Sigmoid colon (tissue), 7 donors: ENCODE measurements around the gene GPR15. TPM values are rescaled to one million over a fixed set of nuclear protein-coding genes. Genes with fewer than 3 reads are reported as not detected.

Source experiments
- DNase-seq: peaks from one replicate; pipeline ENCODE4 v3.0.0-alpha.2; 2019
- H3K27ac ChIP-seq, 4 donors: fragments of 200-600 bp; sonication (generic); one replicate each; pipeline ENCODE4 v1.5.1; 2016 to 2019; ENCODE audit warnings: mild to moderate bottlenecking in 1 of 4
- H3K27me3 ChIP-seq, 3 donors: fragments of 200-600 bp; sonication (generic); one replicate each; pipeline ENCODE4 v1.5.1; 2019; ENCODE audit warnings: mild to moderate bottlenecking in 1 of 3
- H3K36me3 ChIP-seq, 4 donors: fragments of 200-600 bp; sonication (generic); one replicate each; pipeline ENCODE4 v1.5.1; 2016 to 2019
- H3K4me1 ChIP-seq, 4 donors: fragments of 200-600 bp; sonication (generic); one replicate each; pipeline ENCODE4 v1.5.1; 2017 to 2019
- H3K4me3 ChIP-seq, 4 donors: fragments of 200-600 bp; sonication (generic); one replicate each; pipeline ENCODE4 v1.5.1; 2017 to 2019; ENCODE audit warnings: mild to moderate bottlenecking in 2 of 4, moderate library complexity in 1 of 4
- H3K9me3 ChIP-seq, 4 donors: fragments of 200-600 bp in 3 of 4; sonication (generic) in 3 of 4; one replicate each; pipeline versions ENCODE4 v1.5.1 to v1.6.1; 2013 to 2019
- EP300 ChIP-seq, 4 donors: sonication (generic); formaldehyde crosslinking; IDR thresholded peaks; one replicate each; pipeline ENCODE4 v1.6.1; 2017; ENCODE audit warnings: antibody characterized with exemption in 4 of 4
- POLR2A ChIP-seq, 2 donors: fragments of 450-650 bp; IDR thresholded peaks; one replicate each; pipeline ENCODE4 v1.6.1; 2016; ENCODE audit warnings: antibody characterized with exemption in 2 of 2, mild to moderate bottlenecking in 2 of 2, moderate library complexity in 2 of 2
- POLR2AphosphoS5 ChIP-seq, 4 donors: sonication (generic); formaldehyde crosslinking; IDR thresholded peaks; one replicate each; pipeline ENCODE4 v1.6.1; 2017; ENCODE audit warnings: antibody characterized with exemption in 4 of 4
- WGBS, 2 donors: extraction: QIAGEN DNeasy Blood & Tissue Kit; methylation state at CpG; one replicate each; pipeline ENCODE4 v1.1.7; 2013; 5-methylcytosine and 5-hydroxymethylcytosine counted together
- intact Hi-C: fragments of 100-400 bp; cut with DNase I; formaldehyde crosslinking; loops from one replicate; pipeline ENCODE4 v1.15.1; 2023
- polyA plus RNA-seq, 3 donors: library from polyadenylated mRNA; stranded (reverse); fragments of 200-250 nt; gene quantifications; one replicate each; pipeline ENCODE4 v1.2.3, GENCODE V29; 2013
- total RNA-seq, 4 donors: library from RNA; depleted of rRNA; stranded (reverse); fragments of >200 nt; gene quantifications; one replicate each; pipeline ENCODE4 v1.1.0, GENCODE V29; 2016
- TF ChIP-seq, protein P1 (sequence below), 4 experiments: fragments of 450-650 bp in 3 of 4; fragments of 200-600 bp in 1 of 4; IDR thresholded peaks; one replicate each; pipeline ENCODE4 v1.5.1; 2016 to 2019; ENCODE audit warnings: antibody characterized with exemption in 4 of 4, mild to moderate bottlenecking in 3 of 4, moderate library complexity in 2 of 4
- donor health status: healthy with polysubstance abuse.
- donor health status: Bipolar disorder and iron deficiency.
- donor health status: healthy.

GPR15 gene
- total and polyA plus RNA-seq, 7 donors, result 0.66 to 3.5 (median 2.0) TPM; not detected in 3

DNA sequence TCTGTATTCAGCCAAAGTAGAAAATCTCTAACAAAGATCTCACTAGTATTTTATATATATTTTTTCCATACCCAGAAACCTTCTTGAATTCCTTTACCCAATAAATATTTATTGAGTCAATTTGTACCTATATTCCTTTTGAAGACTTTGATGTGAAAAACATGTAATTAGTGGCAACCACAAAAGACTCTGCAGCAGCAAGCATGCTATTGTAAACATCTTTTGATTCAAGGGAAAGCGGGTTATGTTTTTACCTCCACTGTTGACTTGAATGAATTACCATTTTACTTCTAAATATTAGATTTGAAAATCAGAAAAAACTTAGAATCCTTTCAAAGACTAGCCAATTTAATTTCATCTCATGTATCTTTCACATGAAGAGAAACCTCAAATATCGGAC is 2.4 kb downstream of the GPR15 start:
- TF ChIP-seq POLR2AphosphoS5 (IDR thresholded peaks at IDR 0.05) (no peak), POLR2A (IDR thresholded peaks at IDR 0.05) (no peak), EP300 (IDR thresholded peaks at IDR 0.05) (no peak)
- TF ChIP-seq, protein P1, sequence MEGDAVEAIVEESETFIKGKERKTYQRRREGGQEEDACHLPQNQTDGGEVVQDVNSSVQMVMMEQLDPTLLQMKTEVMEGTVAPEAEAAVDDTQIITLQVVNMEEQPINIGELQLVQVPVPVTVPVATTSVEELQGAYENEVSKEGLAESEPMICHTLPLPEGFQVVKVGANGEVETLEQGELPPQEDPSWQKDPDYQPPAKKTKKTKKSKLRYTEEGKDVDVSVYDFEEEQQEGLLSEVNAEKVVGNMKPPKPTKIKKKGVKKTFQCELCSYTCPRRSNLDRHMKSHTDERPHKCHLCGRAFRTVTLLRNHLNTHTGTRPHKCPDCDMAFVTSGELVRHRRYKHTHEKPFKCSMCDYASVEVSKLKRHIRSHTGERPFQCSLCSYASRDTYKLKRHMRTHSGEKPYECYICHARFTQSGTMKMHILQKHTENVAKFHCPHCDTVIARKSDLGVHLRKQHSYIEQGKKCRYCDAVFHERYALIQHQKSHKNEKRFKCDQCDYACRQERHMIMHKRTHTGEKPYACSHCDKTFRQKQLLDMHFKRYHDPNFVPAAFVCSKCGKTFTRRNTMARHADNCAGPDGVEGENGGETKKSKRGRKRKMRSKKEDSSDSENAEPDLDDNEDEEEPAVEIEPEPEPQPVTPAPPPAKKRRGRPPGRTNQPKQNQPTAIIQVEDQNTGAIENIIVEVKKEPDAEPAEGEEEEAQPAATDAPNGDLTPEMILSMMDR (IDR thresholded peaks at IDR 0.05), result no peak
- intact Hi-C loops, result no loop called here
- Histone ChIP-seq H3K4me1 (no peaks in the 10 kb centered on the region), H3K36me3 (no peaks in the 10 kb centered on the region), H3K4me3 (no peak overlapping the region), H3K9me3 (no peaks in the 10 kb centered on the region), H3K27me3 (no peaks in the 10 kb centered on the region), H3K27ac (no peak overlapping the region)
- DNase-seq, result no peak
- WGBS, 2 donors, result 79 to 88% methylated on average over 2 of the region's 2 CpGs

DNA sequence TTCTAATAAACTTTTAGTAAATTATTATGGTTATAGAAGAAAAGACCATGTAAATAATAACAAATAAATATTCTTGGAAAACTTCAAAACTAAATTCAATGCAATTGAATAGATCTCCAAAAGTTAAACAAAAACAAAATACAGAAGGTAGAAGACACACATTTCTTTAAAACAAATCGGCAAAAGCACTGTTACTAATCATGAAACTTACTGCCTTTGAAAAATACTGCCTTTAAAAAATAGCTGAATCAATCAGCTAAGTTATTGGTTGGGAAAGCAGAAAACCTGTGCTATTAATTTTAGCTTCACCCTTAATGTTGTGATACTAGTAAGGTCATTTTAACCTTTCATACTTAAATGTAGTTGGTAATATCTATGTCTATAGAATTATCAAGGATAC is 3.0 kb downstream of the GPR15 start:
- H3K4me1 ChIP-seq, result no peaks in the 10 kb centered on the region
- intact Hi-C loops, result no loop called here
- no peak for DNase-seq
- 81 to 86% methylated on average over 1 of the region's 1 CpG for WGBS, 2 donors
- H3K36me3 ChIP-seq, result no peaks in the 10 kb centered on the region
- no peak overlapping the region for H3K27ac ChIP-seq
- TF ChIP-seq POLR2AphosphoS5 (IDR thresholded peaks at IDR 0.05), result no peak
- no peak for TF ChIP-seq POLR2A (IDR thresholded peaks at IDR 0.05)
- TF ChIP-seq, protein P1 (IDR thresholded peaks at IDR 0.05), result no peak
- TF ChIP-seq EP300 (IDR thresholded peaks at IDR 0.05), result no peak
- no peaks in the 10 kb centered on the region for H3K9me3 ChIP-seq
- no peaks in the 10 kb centered on the region for H3K27me3 ChIP-seq
- no peak overlapping the region for H3K4me3 ChIP-seq

DNA sequence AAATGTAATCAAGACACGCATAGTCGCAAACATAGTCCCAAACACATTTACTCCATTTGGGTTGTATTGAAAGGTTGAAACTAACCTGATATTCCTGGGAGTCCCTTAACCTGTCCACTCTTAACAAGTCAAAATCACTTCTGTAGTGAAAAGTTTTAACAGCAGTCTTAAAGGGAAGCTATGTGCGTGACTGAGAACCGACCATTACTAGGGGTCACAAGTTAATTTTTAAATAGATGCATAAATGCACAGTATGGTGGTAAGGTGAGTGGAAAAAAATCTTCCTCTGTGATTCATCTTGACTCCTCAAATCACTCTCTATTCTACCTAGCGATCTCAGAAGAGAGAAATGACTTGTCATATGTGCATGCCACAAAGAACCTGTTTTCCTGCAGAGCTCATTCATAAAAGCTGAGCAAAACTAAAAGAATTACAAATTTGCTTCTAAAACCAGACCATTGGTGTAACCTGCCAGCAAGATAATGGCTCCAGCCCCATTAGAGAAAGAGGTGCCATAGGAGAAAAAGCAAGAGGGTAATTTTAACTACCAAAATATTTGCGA is 4.8 kb downstream of the GPR15 start:
- intact Hi-C loops, result no loop called here
- Histone ChIP-seq H3K27ac (no peak overlapping the region), H3K4me3 (no peak overlapping the region), H3K36me3 (no peaks in the 10 kb centered on the region), H3K9me3 (no peaks in the 10 kb centered on the region), H3K27me3 (no peaks in the 10 kb centered on the region), H3K4me1 (no peaks in the 10 kb centered on the region)
- WGBS, 2 donors, result 76 to 82% methylated on average over 6 of the region's 6 CpGs
- no peak for DNase-seq
- TF ChIP-seq, protein P1 (IDR thresholded peaks at IDR 0.05), result no peak
- TF ChIP-seq POLR2AphosphoS5 (IDR thresholded peaks at IDR 0.05) (no peak), POLR2A (IDR thresholded peaks at IDR 0.05) (no peak), EP300 (IDR thresholded peaks at IDR 0.05) (no peak)

DNA sequence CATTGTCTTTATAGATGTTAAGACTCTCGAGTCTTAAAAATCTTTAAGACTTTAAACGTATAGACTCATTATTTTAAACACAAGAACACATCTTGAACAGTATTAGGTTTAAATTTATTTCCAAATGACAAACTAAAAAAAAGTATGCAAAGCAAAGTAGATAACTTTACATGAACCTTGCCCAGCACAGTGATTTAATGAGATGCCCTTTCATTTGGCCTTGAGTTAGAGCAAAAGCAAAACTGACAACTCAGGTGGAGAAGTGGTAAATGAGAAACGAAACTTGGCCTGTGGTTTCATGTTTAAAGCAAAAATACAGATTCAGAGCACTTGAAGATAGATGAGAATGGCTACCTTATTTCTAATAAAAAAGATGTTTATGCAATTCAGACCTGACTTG is 8.6 kb downstream of the GPR15 start:
- Histone ChIP-seq H3K9me3 (no peaks in the 10 kb centered on the region), H3K27me3 (no peaks in the 10 kb centered on the region), H3K4me3 (no peak overlapping the region), H3K4me1 (no peaks in the 10 kb centered on the region), H3K27ac (no peak overlapping the region), H3K36me3 (no peaks in the 10 kb centered on the region)
- no peak for DNase-seq
- intact Hi-C loops, result no loop called here
- WGBS, 2 donors, result 70% methylated on average over 3 of the region's 3 CpGs
- TF ChIP-seq POLR2AphosphoS5 (IDR thresholded peaks at IDR 0.05), result no peak
- TF ChIP-seq EP300 (IDR thresholded peaks at IDR 0.05), result no peak
- TF ChIP-seq, protein P1 (IDR thresholded peaks at IDR 0.05), result no peak
- TF ChIP-seq POLR2A (IDR thresholded peaks at IDR 0.05), result no peak

DNA sequence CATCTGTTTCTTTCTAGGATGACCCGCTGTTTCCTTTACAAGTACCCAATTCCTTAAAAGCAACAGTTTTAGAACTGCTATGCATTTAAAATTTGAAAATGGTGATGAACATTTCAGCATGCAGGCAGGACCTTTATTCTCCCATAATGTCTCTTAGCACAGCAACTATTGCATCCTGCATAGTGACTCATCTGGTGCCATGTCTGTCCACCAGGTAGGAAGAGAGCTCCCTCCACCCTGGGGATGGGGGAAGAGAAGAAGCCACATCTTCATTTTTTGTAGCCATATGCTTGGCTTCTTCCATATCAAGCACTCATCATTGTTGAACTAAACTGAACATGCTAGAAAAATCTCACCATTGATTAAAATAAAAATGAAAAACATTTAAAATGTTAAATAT is 9.9 kb downstream of the GPR15 start:
- TF ChIP-seq POLR2AphosphoS5 (IDR thresholded peaks at IDR 0.05) (no peak), EP300 (IDR thresholded peaks at IDR 0.05) (no peak), POLR2A (IDR thresholded peaks at IDR 0.05) (no peak)
- TF ChIP-seq, protein P1 (IDR thresholded peaks at IDR 0.05), result no peak
- WGBS, 2 donors, result 90 to 98% methylated on average over 1 of the region's 1 CpG
- Histone ChIP-seq H3K4me1 (no peaks in the 10 kb centered on the region), H3K27ac (no peak overlapping the region), H3K4me3 (no peak overlapping the region), H3K9me3 (no peaks in the 10 kb centered on the region), H3K27me3 (no peaks in the 10 kb centered on the region), H3K36me3 (no peaks in the 10 kb centered on the region)
- intact Hi-C loops, result no loop called here
- DNase-seq, result no peak
